ENCODE data around the gene CSNK1G3.
"Not testable (repeated sequence)": the region's sequence is repeated elsewhere in the genome, so short reads cannot be mapped to it uniquely, and the experiment has no call there.

Gene CSNK1G3

DNA sequence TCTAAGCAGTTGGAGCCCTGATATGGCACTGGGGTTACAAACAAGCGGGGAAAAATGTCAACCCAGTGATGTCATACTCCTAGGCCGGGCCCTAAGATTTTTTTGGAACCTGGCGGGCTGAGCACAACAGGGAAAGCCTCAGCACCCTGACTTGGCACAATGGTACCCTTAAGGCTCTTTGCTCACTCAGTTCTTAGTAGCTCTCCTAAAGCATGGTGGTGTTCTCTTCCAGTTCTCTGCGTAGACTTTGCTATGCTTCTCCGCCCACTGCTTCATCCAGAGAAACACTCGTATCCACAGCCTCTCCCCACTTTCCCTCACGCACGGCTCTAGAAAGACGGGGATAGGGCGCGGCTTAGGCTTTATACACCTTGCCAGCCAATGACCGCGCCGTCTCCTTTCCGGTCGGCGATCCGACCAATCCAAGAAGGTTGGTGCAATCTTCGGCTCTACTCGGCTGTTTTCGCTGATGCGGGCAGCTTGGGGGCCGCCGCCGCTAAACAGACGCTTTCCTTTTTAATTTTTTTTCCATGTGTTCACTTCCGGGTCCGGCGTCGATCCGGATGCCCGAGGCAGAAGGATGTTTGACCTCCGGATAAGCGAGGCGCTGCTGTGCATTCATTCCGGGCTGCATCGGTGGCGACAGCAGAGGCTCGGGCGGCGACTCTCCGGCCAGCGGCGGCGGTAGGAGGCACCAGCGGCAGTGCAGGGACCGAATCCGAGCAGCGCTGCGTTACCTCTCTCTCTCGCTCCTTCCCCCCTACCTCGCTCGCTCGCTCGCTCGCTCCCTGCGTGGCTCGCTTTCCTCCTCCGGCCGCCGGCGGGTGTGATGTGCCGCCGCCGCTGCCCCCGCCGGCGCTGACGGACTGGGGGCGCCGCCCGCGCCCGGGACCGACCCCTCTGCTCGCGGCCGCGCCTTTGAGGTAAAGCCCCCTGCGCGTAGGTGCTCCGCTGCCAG is at the start of gene CSNK1G3:
Gene CSNK1G3, plus strand, starts transcription at position 530 of the 958 bp plus-strand sequence. CDS start 33,487 bp downstream, outside the sequence.
- FAIRE-seq (peak; percentile 97), DNase-seq (ENCODE audit: insufficient read length, low spot score) (peak; percentile 84)

DNA sequence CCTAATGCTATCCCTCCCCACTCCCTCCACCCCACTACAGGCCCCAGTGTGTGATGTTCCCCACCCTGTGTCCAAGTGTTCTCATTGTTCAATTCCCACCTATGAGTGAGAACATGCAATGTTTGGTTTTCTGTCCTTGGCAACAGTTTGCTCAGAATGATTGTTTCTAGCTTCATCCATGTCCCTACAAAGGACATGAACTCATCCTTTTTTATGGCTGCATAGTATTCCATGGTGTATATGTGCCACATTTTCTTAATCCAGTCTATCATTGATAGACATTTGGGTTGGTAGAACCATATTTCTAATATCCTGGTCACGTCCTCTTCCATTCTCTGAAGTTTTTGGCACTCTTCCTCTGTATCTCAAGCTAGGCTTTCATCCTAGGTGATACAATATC is 45.1 kb upstream of the CSNK1G3 start:
- not testable (repeated sequence) for DNase-seq (ENCODE audit: insufficient read length, low spot score); FAIRE-seq

DNA sequence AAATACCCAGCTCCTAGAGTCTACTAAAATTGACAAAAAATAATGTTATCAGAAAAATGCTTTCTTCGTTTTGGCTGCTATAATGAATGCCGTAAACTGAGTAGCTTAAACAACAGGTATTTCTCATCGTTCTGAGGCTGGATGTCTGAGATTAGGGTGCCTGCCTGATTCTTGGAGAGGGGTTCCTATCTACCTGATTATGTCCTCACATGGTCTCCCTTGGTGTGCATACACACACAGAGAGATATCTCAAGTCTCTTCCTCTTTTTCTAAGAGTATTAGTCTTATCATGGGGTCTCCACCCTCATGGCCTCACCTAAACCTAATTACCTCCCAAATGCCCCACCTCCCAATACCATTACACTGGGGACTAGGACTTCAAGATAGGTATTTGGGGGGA is 40.6 kb upstream of the CSNK1G3 start:
- FAIRE-seq (no peak), DNase-seq (ENCODE audit: insufficient read length, low spot score) (no peak)

DNA sequence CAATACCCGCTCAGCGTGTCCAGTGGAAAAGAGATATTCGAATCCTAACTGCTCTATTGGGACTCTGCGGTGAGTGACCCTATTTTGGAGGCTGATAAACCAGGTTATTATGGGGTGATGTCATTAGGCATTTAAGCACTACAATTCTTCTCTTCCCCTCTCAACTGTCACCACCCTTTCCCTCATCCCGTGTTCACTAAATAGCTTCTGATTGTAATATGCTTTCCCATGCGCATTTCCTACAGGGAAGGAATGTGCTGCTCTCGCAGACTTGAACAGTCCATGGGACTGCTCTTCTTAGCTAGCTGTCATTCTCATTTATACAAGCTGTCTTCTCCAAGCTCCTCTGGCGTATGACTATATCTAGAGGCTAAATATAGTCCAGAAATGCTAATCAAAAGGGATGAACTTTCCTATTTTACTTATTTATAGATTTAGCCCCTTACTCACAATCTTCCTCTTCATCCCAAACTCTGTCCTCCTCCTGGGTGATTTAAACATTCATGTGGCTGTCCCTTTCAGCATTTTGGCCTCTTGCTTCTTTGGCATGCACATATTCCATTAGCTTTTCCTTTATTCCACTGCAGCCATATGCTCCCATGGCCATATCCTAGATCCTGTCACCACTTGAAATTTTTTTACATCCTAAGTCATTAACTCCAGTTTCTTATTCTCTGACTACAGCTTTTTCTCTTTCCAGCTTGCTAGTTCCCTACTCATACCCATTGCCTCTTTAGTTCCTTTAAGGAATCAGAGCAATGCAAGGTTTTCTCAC is 39.6 kb upstream of the CSNK1G3 start:
- DNase-seq (ENCODE audit: insufficient read length, low spot score) (no peak), FAIRE-seq (no peak)

DNA sequence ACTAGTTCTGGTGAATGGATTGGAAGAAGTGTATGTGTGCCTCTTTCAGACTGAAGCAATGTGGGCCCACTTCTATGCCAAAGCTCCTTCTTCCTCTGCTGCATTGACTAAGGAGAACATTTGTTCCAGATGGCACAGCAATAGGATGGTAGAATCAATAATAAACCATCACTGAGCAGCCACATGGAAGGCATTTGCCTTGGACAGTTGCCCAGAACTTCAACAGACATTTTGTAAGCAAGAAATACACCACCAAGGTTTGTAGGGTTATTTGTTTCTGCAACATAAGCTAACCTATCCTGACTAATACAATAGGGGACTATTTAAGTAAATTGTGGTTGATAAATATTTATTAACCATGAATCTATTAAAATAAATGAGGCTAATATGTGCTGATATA is 37.7 kb upstream of the CSNK1G3 start:
- DNase-seq (ENCODE audit: insufficient read length, low spot score) (no peak), FAIRE-seq (no peak)

DNA sequence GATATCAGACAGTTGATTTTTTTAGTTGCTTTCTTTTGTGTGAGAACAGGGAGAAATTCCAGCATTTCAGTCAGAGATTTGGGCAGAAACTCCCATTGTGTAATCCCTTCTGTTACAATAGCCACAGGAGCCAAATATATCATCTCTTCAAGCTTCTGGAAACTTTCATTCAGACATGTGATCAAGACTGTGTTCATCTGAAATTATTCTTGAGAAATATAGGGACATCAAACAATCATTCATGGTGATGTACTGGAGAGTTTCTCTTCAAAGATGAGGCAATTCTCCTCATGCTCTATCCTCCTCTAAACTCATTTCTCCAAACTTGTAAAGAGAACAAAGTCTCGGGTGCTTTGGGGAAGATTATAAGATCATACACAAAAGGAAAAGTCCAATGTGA is 35.2 kb upstream of the CSNK1G3 start:
- no peak for FAIRE-seq
- DNase-seq (ENCODE audit: insufficient read length, low spot score) = no peak

DNA sequence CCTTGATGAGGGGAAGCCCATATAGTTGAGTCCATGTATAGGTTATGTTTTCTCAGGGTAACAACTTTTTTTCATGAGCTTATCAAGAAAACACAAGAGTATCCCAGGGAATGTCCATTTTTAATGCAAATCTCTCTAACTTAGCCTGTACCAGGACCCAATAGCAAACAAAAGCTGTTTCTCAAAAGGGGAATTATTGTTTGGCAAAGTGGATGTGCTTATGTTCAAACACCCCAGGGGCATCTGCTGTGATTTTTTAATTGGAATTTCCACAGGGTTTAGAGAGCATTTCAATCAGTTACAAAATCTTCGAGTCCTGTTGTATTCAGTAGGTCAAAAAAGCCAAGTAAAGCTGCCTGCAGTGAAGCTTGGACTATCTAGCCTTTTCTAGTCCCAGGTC is 33.4 kb upstream of the CSNK1G3 start:
- FAIRE-seq (no peak), DNase-seq (ENCODE audit: insufficient read length, low spot score) (no peak)

DNA sequence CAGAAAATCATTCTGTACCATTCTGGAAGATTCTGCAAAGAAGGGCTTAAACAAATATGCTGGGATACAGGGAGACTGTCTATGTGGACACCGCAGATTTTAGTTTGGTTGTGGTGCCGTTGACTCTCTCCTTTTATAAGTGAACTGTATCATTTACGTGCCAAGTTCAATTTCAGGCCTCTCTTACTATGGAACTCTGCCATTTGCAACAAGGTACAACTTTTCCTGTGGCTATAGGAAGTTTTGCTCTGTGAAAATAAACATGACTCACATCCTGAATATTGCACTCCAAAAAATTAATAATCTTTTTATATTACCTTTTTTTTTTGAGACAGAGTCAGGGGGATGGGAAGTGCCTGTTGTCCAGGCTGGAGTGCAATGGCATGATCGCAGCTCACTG is 29.7 kb upstream of the CSNK1G3 start:
- DNase-seq (ENCODE audit: insufficient read length, low spot score) (no peak), FAIRE-seq (no peak)

DNA sequence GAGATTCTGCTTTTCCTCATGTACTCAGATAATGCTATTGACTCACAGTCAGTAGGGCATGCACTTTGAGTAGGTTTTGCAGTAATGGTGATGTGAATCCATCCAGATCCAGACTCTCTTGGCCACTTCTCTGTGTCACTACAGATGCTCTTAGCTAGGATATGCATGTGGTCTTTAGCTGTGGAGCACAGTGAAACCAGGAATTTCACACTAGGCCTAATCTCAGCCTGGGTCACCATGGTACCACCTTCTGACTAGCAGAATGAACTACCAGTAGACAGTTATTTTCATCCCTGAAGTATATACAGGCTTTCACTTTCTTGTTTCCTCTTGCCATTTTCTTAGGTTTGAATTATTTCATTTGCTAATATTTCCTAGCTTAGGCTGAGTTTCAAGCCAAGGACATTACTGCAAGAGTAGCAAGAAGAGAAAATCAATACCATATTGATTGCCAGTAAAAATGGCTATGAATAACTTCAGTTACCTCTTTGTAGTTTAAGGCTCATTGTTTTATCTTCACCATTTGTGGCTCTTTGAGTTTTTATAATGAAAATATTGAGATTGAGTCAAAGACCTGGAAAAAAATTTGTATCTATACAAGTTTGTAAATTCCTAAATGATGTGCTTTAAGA is 28.4 kb upstream of the CSNK1G3 start:
- DNase-seq (ENCODE audit: insufficient read length, low spot score) (no peak), FAIRE-seq (no peak)

DNA sequence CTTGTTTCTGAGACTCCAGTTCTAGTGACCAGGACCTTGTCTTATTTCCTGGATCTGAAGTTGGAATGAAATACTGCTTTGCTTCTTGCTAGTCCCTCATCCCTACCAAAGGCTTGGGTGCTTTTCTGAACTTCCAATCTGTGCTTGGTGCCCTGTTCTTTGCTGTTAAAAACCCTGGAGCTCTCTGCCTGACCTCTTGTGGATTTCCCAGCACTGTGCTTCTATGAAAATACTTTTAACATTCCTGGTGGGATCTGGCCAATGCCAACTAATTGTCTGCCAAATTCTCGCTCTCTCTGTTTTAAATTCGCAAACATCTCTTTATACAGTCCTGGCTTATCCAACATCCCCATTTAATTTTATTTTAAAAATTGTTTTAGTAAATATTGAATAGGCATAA is 26.7 kb upstream of the CSNK1G3 start:
- no peak for DNase-seq (ENCODE audit: insufficient read length, low spot score)
- FAIRE-seq = no peak

DNA sequence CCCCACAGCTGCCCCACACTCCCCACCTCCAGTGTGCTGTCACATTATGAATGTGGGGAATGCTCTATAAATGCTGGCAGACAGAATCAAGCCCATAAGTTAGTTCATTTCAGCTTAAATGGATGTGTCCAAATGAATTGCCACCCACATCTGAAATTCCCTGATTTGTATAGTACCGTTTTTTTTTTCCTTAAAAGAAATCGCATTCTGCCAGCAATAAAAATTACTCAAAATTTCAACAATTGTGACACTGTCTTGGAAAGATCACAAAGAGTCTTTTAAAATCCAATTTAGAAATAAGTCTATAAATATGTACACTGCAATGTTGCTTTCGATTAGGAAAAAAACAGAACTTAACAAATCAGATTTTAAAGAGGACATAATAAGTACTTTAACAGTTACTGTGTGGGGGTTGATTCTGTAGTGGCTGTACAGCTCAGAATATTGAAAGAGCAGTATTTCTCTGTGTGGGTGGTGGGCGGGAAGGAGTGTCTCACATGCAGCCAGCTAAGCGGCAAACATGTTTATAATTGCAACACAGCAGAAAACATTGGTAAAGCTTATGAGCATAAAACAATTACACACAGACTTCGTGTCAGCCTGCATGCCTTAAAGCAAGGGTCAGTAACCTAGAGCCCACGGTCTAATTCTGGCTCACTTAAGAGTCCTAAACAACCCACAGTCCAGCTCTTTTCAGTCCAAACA is 24.9 kb upstream of the CSNK1G3 start:
- FAIRE-seq = no peak
- DNase-seq (ENCODE audit: insufficient read length, low spot score) = no peak

DNA sequence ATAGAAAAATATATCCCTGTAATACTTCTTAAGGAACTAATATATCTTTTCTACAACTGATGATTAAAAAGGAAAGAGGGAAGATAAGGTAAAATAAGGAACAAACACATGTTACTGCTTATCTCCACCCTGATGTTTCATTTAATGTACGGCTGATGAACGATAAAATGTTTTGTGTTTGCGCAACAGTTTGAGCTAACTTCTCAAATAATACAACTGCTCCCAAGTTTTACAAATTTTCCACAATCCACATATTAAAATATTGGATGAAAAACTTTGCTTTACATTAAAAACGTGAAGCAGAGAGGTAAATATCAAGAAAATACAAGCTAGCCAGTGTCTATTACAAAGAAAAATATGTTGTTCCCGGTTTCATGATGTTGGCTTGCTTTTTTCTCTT is 21.0 kb upstream of the CSNK1G3 start:
- DNase-seq (ENCODE audit: insufficient read length, low spot score) = no peak
- FAIRE-seq = no peak

DNA sequence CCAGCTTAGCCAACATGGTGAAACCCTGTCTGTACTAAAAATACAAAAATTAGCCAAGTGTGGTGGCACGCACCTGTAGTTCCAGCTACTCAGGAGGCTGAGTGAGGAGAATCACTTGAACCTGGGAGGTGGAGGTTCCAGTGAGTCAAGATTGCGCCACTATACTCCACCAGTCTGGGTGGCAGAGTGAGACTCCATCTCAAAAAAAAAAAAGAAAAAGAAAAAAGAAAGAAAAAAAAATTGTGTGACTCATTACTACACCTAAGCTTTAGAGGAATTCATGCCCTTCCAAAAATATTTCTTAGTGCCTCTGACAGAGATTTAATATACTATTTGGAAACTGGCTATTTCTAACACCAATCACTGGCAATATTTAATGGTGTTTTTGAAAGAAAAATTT is 16.8 kb upstream of the CSNK1G3 start:
- FAIRE-seq; DNase-seq (ENCODE audit: insufficient read length, low spot score): not testable (repeated sequence)

DNA sequence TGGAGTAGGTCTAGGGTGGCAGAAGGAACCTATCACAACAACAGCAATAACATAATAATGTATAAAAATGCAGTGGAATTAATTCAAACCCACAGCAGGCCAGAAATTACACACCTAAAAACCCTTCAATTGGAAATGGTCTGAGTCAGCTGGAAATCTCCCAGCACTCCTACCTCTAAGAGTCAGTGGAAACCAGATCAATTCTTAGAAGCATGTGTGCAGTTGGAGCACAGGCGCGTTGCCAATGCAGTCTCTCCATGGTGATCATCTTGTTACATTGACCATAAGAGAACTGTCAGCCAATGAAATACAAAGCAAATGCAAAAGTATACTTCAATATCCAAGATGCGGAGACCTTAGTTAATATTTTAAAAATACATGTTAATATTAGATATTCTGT is 15.1 kb upstream of the CSNK1G3 start:
- DNase-seq (ENCODE audit: insufficient read length, low spot score) = no peak
- FAIRE-seq = no peak

DNA sequence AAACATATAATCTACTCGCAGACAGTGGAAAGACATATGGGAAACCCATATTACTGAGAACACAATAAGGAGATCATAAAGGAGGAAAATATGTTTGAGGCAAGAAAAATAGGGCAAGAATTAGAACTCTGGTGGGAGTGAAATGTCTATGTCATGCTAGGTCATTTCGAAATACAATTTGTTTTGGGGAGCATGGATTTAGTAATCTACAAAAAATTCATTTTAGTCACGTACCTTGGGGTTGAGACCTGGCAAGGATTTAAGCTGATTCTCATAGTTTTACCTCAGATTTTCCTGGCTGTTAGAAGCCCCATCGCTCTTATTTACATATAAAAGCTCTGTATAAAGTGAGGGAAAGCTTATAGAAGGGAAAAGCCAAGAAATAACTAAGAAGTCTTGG is 11.5 kb upstream of the CSNK1G3 start:
- FAIRE-seq (no peak), DNase-seq (ENCODE audit: insufficient read length, low spot score) (no peak)

DNA sequence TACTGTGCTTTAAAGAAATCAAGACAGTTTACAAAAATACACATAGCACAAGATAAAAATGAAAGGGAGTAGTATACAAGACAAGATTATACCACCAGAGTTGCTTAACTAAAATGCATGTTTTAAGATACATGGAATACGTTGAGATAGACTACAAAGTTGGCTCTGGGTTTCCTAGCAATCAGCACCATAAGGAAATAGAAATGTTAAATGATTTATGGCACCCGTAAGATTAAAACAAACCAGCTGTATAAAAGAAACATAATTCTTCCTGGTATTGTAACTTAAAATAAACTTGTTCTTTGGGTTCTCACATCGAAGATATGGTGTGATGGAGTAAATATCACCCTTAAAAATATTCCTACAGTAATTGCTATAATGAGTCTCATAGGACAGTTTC is 9.9 kb upstream of the CSNK1G3 start:
- FAIRE-seq = no peak
- no peak for DNase-seq (ENCODE audit: insufficient read length, low spot score)

DNA sequence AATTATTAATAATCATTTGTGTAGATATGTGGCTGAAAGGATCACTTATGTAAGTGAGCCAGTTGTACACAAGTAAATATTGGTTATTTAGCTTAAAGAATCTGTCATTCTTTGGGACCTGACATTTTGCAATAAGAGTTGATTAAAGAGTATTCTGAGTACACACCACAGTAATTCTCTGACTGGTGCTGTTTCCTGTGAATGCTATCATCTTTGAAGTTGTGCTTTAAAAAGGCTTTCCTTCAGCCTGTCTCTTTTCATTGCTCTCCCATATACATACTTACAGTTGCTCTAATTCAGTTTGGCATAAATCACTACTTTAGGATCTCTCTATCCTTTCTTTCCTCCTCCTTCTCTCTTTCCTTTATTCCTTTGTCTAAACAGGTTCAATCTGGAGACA is 8.7 kb upstream of the CSNK1G3 start:
- DNase-seq (ENCODE audit: insufficient read length, low spot score) (no peak), FAIRE-seq (no peak)

DNA sequence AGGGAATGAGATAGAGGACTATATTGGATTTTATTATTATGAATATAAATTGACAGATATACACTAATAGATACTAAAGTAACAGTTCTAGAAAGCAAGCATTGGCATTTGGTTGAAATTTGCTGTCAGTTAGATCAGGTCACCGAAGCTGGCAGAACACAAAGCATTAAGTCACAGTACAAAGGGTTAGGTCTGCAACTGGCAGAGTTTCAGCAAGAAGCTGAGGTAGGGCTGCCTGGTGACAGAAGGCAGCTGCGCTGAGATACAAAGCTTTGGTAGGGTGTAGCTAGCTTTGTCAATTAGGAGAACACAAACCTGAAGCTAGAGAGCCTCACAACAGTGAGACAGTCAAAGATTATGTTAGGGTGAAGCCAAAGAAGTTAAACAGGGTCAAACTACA is 6.3 kb upstream of the CSNK1G3 start:
- FAIRE-seq (no peak), DNase-seq (ENCODE audit: insufficient read length, low spot score) (no peak)

DNA sequence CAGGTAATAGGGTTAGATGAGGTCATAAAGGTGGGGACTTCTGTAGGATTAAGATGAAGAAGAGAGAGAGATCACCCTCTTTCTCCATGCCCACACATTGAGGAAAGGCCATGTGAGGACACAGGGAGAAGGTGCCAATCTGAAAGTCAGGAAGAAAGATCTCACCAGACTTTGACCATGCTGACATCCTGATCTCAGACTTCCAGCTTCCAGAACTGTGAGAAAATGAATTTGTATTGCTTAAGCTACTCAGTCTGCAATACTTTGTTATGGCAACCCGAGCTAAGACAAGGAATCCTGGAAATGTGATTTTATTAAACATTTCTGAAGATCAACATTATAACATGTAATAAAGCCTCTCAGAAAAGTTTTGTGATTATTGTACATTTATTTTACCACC is 3.5 kb upstream of the CSNK1G3 start:
- DNase-seq (ENCODE audit: insufficient read length, low spot score) = no peak
- no peak for FAIRE-seq

DNA sequence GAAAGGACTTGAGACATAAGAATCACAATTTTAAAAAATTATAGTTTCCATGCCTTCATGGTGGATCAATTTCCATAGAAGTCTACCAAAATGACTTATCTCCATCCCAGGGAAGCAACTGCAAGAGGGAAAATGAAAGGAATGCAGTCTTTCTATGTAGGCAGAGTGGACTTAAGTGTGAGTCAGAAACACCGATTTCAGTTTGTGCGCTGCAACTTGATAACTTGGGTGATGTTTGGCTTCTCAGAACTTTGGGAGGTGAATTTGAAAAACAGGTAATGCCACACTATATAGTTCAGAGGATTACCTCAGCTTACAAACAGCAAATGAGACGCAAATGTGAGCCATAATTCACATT is 708 bp upstream of the CSNK1G3 start:
- DNase-seq (ENCODE audit: insufficient read length, low spot score) (no peak), FAIRE-seq (peak; percentile 14)
